ENCODE measurements around the gene PLPP7. TPM values are rescaled to one million over a fixed set of nuclear protein-coding genes. Genes with fewer than 3 reads are reported as not detected.
"Not testable (repeated sequence)": the region's sequence is repeated elsewhere in the genome, so short reads cannot be mapped to it uniquely, and the experiment has no call there.

PLPP7 gene
- total and polyA plus RNA-seq, 4 donors, result 6.2 to 15.3 (median 11.3) TPM

- H3K27ac ChIP-seq (ENCODE audit: low read depth, low read length), result no peak overlapping the region
- DNase-seq (ENCODE audit: low read depth in 4 of 6, low spot score in 6 of 6), result no peak
- no peak overlapping the region for H3K4me3 ChIP-seq (ENCODE audit: low read depth, low read length)
- H3K36me3 ChIP-seq (ENCODE audit: control insufficient read depth, insufficient read depth, low read length), result no peaks in the 10 kb centered on the region
- no peaks in the 10 kb centered on the region for H3K4me1 ChIP-seq (ENCODE audit: control insufficient read depth, insufficient read depth, low read length)
- H3K27me3 ChIP-seq (ENCODE audit: control insufficient read depth, insufficient read depth, low read length), result no peaks in the 10 kb centered on the region
- no peaks in the 10 kb centered on the region for H3K9me3 ChIP-seq (ENCODE audit: control insufficient read depth, insufficient read depth, low read length)
- 95% methylated on average over 18 of the region's 21 CpGs for WGBS (ENCODE audit: insufficient coverage)
Measured at GRCh38 chr9:131324736-131325679, 35.5 kb downstream of the PLPP7 start.

GRCh38 chr9:131329241-131329641 lies 39.7 kb downstream of the PLPP7 start:
- H3K9me3 ChIP-seq (ENCODE audit: control insufficient read depth, insufficient read depth, low read length), result no peaks in the 10 kb centered on the region
- WGBS (ENCODE audit: insufficient coverage), result 65% methylated on average over 11 of the region's 11 CpGs

GRCh38 chr9:131330814-131331600 lies 41.5 kb downstream of the PLPP7 start:
- Histone ChIP-seq H3K27me3 (ENCODE audit: control insufficient read depth, insufficient read depth, low read length) (no peaks in the 10 kb centered on the region), H3K4me1 (ENCODE audit: control insufficient read depth, insufficient read depth, low read length) (peaks cover 13% of the 10 kb centered on the region), H3K9me3 (ENCODE audit: control insufficient read depth, insufficient read depth, low read length) (no peaks in the 10 kb centered on the region), H3K27ac (ENCODE audit: low read depth, low read length) (peak overlapping the region; percentile 20), H3K4me3 (ENCODE audit: low read depth, low read length) (no peak overlapping the region), H3K36me3 (ENCODE audit: control insufficient read depth, insufficient read depth, low read length) (no peaks in the 10 kb centered on the region)
- DNase-seq (ENCODE audit: low read depth in 4 of 6, low spot score in 6 of 6), result peak in 1 of 6 donors; percentile 44
- 49% methylated on average over 15 of the region's 18 CpGs for WGBS (ENCODE audit: insufficient coverage)

More at GRCh38 chr9:131329241-131329641, 39.7 kb downstream of the PLPP7 start:
- no peak for DNase-seq (ENCODE audit: low read depth in 4 of 6, low spot score in 6 of 6)
- Histone ChIP-seq H3K36me3 (ENCODE audit: control insufficient read depth, insufficient read depth, low read length) (no peaks in the 10 kb centered on the region), H3K27ac (ENCODE audit: low read depth, low read length) (no peak overlapping the region), H3K27me3 (ENCODE audit: control insufficient read depth, insufficient read depth, low read length) (no peaks in the 10 kb centered on the region), H3K4me3 (ENCODE audit: low read depth, low read length) (no peak overlapping the region), H3K4me1 (ENCODE audit: control insufficient read depth, insufficient read depth, low read length) (peaks cover 6% of the 10 kb centered on the region)

GRCh38 chr9:131331996-131332395 lies 42.5 kb downstream of the PLPP7 start:
- not testable (repeated sequence) for H3K27me3 ChIP-seq (ENCODE audit: control insufficient read depth, insufficient read depth, low read length); H3K9me3 ChIP-seq (ENCODE audit: control insufficient read depth, insufficient read depth, low read length); DNase-seq (ENCODE audit: low read depth in 4 of 6, low spot score in 6 of 6); H3K4me3 ChIP-seq (ENCODE audit: low read depth, low read length); H3K36me3 ChIP-seq (ENCODE audit: control insufficient read depth, insufficient read depth, low read length); H3K27ac ChIP-seq (ENCODE audit: low read depth, low read length)
- H3K4me1 ChIP-seq (ENCODE audit: control insufficient read depth, insufficient read depth, low read length), result peaks cover 13% of the 10 kb centered on the region
- WGBS (ENCODE audit: insufficient coverage), result no CpG with 5 or more reads among the region's 2 CpGs

GRCh38 chr9:131333771-131334628 lies 44.5 kb downstream of the PLPP7 start:
- no peak for DNase-seq (ENCODE audit: low read depth in 4 of 6, low spot score in 6 of 6)
- no peak overlapping the region for H3K4me3 ChIP-seq (ENCODE audit: low read depth, low read length)
- H3K9me3 ChIP-seq (ENCODE audit: control insufficient read depth, insufficient read depth, low read length), result no peaks in the 10 kb centered on the region
- no peaks in the 10 kb centered on the region for H3K36me3 ChIP-seq (ENCODE audit: control insufficient read depth, insufficient read depth, low read length)
- peaks cover 13% of the 10 kb centered on the region for H3K4me1 ChIP-seq (ENCODE audit: control insufficient read depth, insufficient read depth, low read length)
- no peak overlapping the region for H3K27ac ChIP-seq (ENCODE audit: low read depth, low read length)
- 92% methylated on average over 12 of the region's 15 CpGs for WGBS (ENCODE audit: insufficient coverage)
- H3K27me3 ChIP-seq (ENCODE audit: control insufficient read depth, insufficient read depth, low read length), result no peaks in the 10 kb centered on the region

GRCh38 chr9:131334629-131335367 lies 45.3 kb downstream of the PLPP7 start:
- Histone ChIP-seq H3K9me3 (ENCODE audit: control insufficient read depth, insufficient read depth, low read length) (no peaks in the 10 kb centered on the region), H3K4me3 (ENCODE audit: low read depth, low read length) (no peak overlapping the region), H3K27me3 (ENCODE audit: control insufficient read depth, insufficient read depth, low read length) (no peaks in the 10 kb centered on the region), H3K4me1 (ENCODE audit: control insufficient read depth, insufficient read depth, low read length) (peaks cover 13% of the 10 kb centered on the region), H3K27ac (ENCODE audit: low read depth, low read length) (no peak overlapping the region), H3K36me3 (ENCODE audit: control insufficient read depth, insufficient read depth, low read length) (no peaks in the 10 kb centered on the region)
- DNase-seq (ENCODE audit: low read depth in 4 of 6, low spot score in 6 of 6), result peak in 1 of 6 donors; percentile 30
- WGBS (ENCODE audit: insufficient coverage), result 13% methylated on average over 7 of the region's 13 CpGs

- 95% methylated on average over 4 of the region's 4 CpGs for WGBS (ENCODE audit: insufficient coverage)
- H3K27me3 ChIP-seq (ENCODE audit: control insufficient read depth, insufficient read depth, low read length), result no peaks in the 10 kb centered on the region
- H3K4me1 ChIP-seq (ENCODE audit: control insufficient read depth, insufficient read depth, low read length), result peaks cover 13% of the 10 kb centered on the region
- no peaks in the 10 kb centered on the region for H3K36me3 ChIP-seq (ENCODE audit: control insufficient read depth, insufficient read depth, low read length)
- no peak overlapping the region for H3K27ac ChIP-seq (ENCODE audit: low read depth, low read length)
- DNase-seq (ENCODE audit: low read depth in 4 of 6, low spot score in 6 of 6), result no peak
- H3K9me3 ChIP-seq (ENCODE audit: control insufficient read depth, insufficient read depth, low read length), result no peaks in the 10 kb centered on the region
- H3K4me3 ChIP-seq (ENCODE audit: low read depth, low read length), result no peak overlapping the region
Measured at GRCh38 chr9:131335368-131335755, 45.8 kb downstream of the PLPP7 start.

GRCh38 chr9:131337131-131337848 lies 47.8 kb downstream of the PLPP7 start:
- DNase-seq (ENCODE audit: low read depth in 4 of 6, low spot score in 6 of 6), result no peak
- H3K4me1 ChIP-seq (ENCODE audit: control insufficient read depth, insufficient read depth, low read length), result peaks cover 7% of the 10 kb centered on the region
- H3K27me3 ChIP-seq (ENCODE audit: control insufficient read depth, insufficient read depth, low read length), result no peaks in the 10 kb centered on the region
- no peak overlapping the region for H3K27ac ChIP-seq (ENCODE audit: low read depth, low read length)
- H3K36me3 ChIP-seq (ENCODE audit: control insufficient read depth, insufficient read depth, low read length), result no peaks in the 10 kb centered on the region
- WGBS (ENCODE audit: insufficient coverage), result 92% methylated on average over 14 of the region's 16 CpGs
- H3K9me3 ChIP-seq (ENCODE audit: control insufficient read depth, insufficient read depth, low read length), result no peaks in the 10 kb centered on the region
- H3K4me3 ChIP-seq (ENCODE audit: low read depth, low read length), result no peak overlapping the region
